T47D (cell line): Measurements from ENCODE around the gene ACR.
A peak's percentile ranks its signal among the peaks of the same experiment; 100 is the strongest.
"Not testable (repeated sequence)": the region's sequence is repeated elsewhere in the genome, so short reads cannot be mapped to it uniquely, and the experiment has no call there.

Experiments used
- DNase-seq, 2 experiments: peaks; one replicate each; pipeline versions ENCODE4 v3.0.0 to v3.0.0-alpha.2; 2011 to 2012; ENCODE audit warnings: low read depth in 1 of 2, low spot score in 1 of 2
- in situ Hi-C: cut with HindIII; loops from 2 replicates; pipeline ENCODE4 v1.10.0; 2016; ENCODE audit warnings: low sequenced_read_pairs, low pct_unique_long_range_greater_than_20kb

ACR gene

DNA sequence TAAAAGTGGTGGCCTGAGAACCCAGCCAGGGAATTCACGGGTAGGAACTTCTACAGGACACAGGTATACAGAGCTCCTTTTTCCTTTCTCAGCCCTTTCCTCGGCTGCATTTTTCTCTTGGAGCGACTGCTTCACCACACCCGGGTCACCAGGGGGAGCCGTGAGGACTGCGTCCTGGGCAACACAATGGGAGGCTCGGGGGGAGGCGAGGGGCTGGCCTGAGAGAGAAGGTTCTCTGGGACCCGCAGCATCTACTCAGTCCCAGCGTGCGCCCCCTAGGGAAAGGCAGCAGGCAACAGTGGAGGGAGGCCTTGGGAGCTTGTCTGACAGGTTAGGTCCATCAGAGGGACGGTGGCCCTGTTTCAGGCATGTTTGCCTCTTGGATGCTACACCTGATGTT lies 37.1 kb downstream of the ACR start:
- in situ Hi-C loops: not testable (repeated sequence)
- DNase-seq: peak in 1 of 2 experiments; percentile 79

DNA sequence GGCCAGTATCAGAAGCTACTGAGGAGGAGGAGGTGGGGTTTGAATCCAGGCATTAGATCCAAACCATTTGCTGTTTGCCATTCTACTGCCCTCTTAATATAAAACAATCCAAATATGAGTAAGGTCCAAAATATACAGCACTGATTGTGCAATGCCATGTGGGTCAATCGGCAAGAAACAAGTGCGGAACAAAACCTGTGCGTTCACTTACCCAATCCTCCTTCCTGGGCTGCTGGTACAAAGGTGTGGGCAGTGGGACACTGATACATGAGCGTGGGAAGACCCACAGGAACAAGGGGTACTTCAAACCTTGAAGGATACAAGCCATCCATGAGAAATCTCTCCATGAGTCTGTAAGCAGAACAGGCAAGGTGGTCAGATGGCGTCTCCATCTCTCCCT lies 39.6 kb downstream of the ACR start:
- in situ Hi-C loops, DNase-seq: not testable (repeated sequence)

DNA sequence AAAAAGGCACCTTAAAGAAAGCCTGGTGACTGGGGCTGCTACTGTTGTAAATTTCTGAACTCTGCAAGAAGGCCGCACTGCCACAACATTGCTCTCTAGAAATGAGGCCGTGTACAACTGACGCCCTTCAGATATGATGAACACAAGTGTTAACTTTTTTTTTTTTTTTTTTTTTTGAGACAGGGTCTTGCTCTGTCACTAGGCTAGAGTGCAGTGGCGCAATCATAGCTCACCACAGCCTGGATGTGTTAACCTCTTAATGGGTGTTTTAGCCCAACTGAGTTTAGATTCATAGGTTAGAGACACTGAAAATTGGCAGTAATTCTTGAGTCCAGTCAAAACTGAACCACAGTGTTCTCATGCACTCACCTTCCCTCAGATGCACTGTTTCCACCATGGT lies 42.2 kb downstream of the ACR start:
- DNase-seq, in situ Hi-C loops: not testable (repeated sequence)

DNA sequence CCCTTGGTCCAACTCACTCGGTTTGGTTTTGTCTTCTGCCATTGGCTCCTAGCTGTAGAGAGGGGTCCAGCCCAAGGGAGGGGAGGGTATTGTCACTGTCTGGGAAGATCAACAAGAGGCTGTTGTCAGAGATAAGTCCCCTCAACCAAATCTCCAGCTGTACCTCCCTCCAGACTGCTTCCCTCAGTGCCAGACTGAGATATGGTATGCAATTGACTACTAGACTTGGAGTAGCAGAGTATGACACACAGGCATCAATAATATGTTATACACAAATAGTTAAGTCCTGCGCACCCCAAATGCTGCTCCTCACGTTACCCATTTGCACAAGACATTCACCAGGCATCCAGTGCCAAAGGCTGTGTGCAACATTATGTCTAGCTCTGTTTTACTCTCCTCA lies 44.2 kb downstream of the ACR start:
- in situ Hi-C loops, DNase-seq: not testable (repeated sequence)

DNA sequence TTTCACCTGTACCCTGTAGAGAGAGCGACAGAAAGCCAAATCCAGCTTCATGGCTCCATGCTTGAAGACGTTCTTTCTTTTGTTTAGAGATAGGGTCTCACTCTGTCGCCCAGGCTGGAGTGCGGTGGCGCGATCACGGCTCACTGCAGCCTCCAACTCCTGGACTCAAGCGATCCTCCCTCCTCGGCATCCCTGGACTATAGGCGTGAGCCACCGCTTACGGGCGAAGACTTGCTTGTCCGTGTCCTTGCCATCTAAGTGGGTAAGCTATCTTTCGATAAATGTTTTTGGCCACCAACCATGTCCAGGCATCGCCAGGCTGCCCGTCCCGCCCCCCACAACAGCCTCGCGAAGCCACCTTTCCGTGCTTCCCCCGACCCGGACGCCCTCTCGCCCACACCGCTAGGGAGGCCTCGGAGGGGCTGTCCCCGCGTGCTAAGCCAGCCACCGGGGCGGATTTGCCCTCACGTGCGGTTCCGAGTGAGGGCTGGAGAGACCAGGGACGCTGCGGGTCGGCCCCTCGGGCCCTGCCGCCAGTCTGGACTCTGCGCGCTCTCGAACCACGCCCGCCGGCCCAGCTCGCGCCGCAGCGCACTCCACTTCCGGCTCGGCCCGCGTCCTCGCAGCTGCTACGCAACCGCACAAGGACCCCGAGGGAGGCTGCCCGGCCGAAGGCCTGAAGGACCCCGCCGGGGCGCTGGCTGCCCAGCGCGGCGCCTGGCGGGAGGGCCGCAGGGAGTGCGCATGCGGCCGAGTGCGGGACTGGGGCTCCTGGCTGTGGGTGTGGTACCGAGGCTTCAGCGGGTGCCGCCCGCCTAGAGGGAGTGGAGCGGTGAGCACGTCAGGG lies 45.3 kb downstream of the ACR start, which contains the start of gene RABL2B:
TSS of gene RABL2B (minus strand) at position 604 of the 847 bp plus-strand sequence. CDS start 1,342 bp downstream, outside the sequence.
- in situ Hi-C loops: not testable (repeated sequence)
- peak; percentile 37 to 87 for DNase-seq

DNA sequence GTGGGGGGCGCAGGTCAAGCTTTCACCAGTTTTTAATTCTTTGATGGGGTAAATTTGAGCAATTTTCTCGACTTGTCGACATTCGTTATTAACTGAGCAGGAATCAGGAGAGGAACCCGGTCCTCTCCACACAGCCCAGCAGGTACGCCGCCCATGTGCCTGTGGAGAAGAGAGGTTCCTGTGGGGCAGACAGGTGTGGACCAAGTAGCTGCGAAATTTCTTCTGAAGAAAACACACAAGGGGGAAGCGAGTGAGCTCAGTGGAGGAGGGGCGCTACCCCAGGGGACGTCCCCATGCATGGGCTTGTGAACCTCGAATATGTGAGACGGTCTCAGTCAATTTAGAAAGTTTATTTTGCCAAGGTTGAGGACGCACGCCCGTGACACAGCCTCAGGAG lies 45.9 kb downstream of the ACR start:
- in situ Hi-C loops, DNase-seq: not testable (repeated sequence)

DNA sequence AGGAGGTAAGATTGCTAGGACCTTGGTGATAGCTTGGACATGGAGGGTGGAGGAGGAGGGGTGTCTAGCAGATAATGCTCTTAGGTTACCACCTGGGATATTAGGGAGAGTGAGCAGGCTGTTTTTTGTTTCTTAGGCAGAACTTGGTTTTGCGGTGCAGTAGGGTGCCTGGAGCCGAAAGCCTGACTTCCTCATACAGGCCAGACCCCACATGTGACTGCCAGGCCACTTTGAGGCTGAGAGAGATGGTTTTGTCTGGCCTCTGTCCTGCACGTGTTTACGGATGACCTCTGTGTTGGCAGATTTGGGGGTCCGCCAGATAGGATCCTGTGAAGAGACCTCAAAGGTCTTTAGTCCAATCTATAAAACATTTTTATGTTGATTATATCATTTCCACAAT lies 47.3 kb downstream of the ACR start:
- in situ Hi-C loops, DNase-seq: not testable (repeated sequence)

DNA sequence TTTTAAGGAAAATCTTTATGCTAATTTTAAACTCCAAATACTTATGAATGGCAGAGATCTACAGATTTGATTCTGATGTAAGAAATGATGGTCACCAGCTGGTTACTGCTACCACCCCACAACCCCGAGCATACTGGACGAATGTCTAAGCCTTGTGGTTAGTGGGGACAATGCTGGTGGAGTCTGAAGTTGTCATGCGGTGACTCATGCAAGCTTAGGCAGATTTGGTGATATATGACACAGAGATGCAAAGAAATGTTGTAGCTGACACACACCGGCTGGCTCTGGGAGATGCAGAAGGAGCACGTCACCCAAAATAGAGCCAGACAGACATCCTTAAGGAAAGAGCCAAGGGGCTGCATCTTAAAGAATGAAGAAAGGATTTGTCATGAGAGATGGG lies 48.9 kb downstream of the ACR start:
- DNase-seq, in situ Hi-C loops: not testable (repeated sequence)
